GM23338 (cell line): Measurements from ENCODE around the gene CADM4. TPM values are rescaled to one million over a fixed set of nuclear protein-coding genes. Genes with fewer than 3 reads are reported as not detected.
A peak's percentile ranks its signal among the peaks of the same experiment; 100 is the strongest.

Experiments used
- ATAC-seq: fragments of 200-7000 bp; cut with Tn5 transposase; 3 replicates; pipeline ENCODE4 v1.9.1; 2020
- DNase-seq: peaks from one replicate; pipeline ENCODE4 v3.0.0-alpha.2; 2015; ENCODE audit warnings: low spot score
- H2AFZ ChIP-seq: fragments of 200-600 bp; sonication (generic); 2 replicates; pipeline ENCODE4 v1.8.0; 2016; ENCODE audit warnings: antibody characterized with exemption, mild to moderate bottlenecking, moderate library complexity
- H3F3A ChIP-seq: fragments of 200-600 bp; sonication (generic); replicated peaks from 2 replicates; pipeline ENCODE4 v1.8.0; 2017; ENCODE audit warnings: antibody characterized with exemption, mixed run types, low read depth
- H3K27ac ChIP-seq: fragments of 200-600 bp; sonication (generic); 2 replicates; pipeline ENCODE4 v1.6.1; 2016; ENCODE audit warnings: low read depth
- H3K27me3 ChIP-seq: fragments of 200-600 bp; sonication (generic); 2 replicates; pipeline ENCODE4 v1.8.0; 2016; ENCODE audit warnings: mild to moderate bottlenecking, mixed run types, moderate library complexity; ENCODE audit not compliant: insufficient read depth
- H3K36me3 ChIP-seq: fragments of 200-600 bp; sonication (generic); 2 replicates; pipeline ENCODE4 v1.8.0; 2016; ENCODE audit warnings: mild to moderate bottlenecking; ENCODE audit not compliant: insufficient read depth
- H3K4me1 ChIP-seq: fragments of 200-600 bp; sonication (generic); 2 replicates; pipeline ENCODE4 v1.8.0; 2016; ENCODE audit warnings: mild to moderate bottlenecking, moderate library complexity; ENCODE audit not compliant: insufficient read depth
- H3K4me2 ChIP-seq: fragments of 200-600 bp; sonication (generic); 2 replicates; pipeline ENCODE4 v1.7.1; 2017; ENCODE audit warnings: mixed run types
- H3K4me3 ChIP-seq: fragments of 200-600 bp; sonication (generic); 2 replicates; pipeline ENCODE4 v1.6.1; 2016; ENCODE audit warnings: mixed run types
- H3K79me2 ChIP-seq: fragments of 200-600 bp; sonication (generic); replicated peaks from 2 replicates; pipeline ENCODE4 v1.8.0; 2017; ENCODE audit warnings: mild to moderate bottlenecking; ENCODE audit not compliant: insufficient read depth
- H3K9me2 ChIP-seq: fragments of 200-600 bp; sonication (generic); 2 replicates; pipeline ENCODE4 v1.8.0; 2017; ENCODE audit not compliant: insufficient read depth
- H4K20me1 ChIP-seq: fragments of 200-600 bp; sonication (generic); replicated peaks from 2 replicates; pipeline ENCODE4 v1.8.0; 2017; ENCODE audit warnings: mild to moderate bottlenecking; ENCODE audit not compliant: insufficient read depth
- H3K27ac Mint-ChIP-seq: 2 replicates; pipeline ENCODE4 v1.8.0; 2020; ENCODE audit warnings: inconsistent platforms, mild to moderate bottlenecking, moderate library complexity, mixed read lengths
- H3K27me3 Mint-ChIP-seq: 3 replicates; pipeline ENCODE4 v1.8.0; 2022; ENCODE audit warnings: low read depth, mild to moderate bottlenecking, moderate library complexity, mixed read lengths, inconsistent platforms; ENCODE audit not compliant: insufficient read depth, poor library complexity
- H3K36me3 Mint-ChIP-seq: 3 replicates; pipeline ENCODE4 v1.8.0; 2021; ENCODE audit warnings: low read depth, mild to moderate bottlenecking, inconsistent platforms, moderate library complexity, mixed read lengths
- H3K4me1 Mint-ChIP-seq: 3 replicates; pipeline ENCODE4 v1.8.0; 2020; ENCODE audit warnings: mild to moderate bottlenecking, inconsistent platforms, mixed read lengths
- H3K4me3 Mint-ChIP-seq: 3 replicates; pipeline ENCODE4 v1.8.0; 2021; ENCODE audit warnings: moderate library complexity, mild to moderate bottlenecking, inconsistent platforms, mixed read lengths
- H3K9me3 Mint-ChIP-seq: 3 replicates; pipeline ENCODE4 v1.8.0; 2020; ENCODE audit warnings: moderate library complexity, mild to moderate bottlenecking, inconsistent platforms, mixed read lengths
- CREB1 ChIP-seq: fragments of 250-450 bp; sonication (Bioruptor Pico); IDR thresholded peaks from 2 replicates; pipeline ENCODE4 v1.5.0; 2020; ENCODE audit warnings: low read depth, mild to moderate bottlenecking, moderate library complexity
- EZH2 ChIP-seq: fragments of 200-600 bp; sonication (generic); IDR thresholded peaks from one replicate; pipeline ENCODE4 v1.8.0; 2017; ENCODE audit warnings: antibody characterized with exemption, mild to moderate bottlenecking, low read depth; ENCODE audit not compliant: unreplicated experiment
- EZH2phosphoT487 ChIP-seq: fragments of 200-600 bp; sonication (generic); IDR thresholded peaks from one replicate; pipeline ENCODE4 v1.8.1; 2018; ENCODE audit warnings: antibody characterized with exemption; ENCODE audit not compliant: unreplicated experiment
- NANOG ChIP-seq: IDR thresholded peaks from 2 replicates; pipeline ENCODE4 v1.6.1; 2016; ENCODE audit warnings: antibody characterized with exemption, borderline replicate concordance
- POLR2AphosphoS5 ChIP-seq: IDR thresholded peaks from 2 replicates; pipeline ENCODE4 v1.6.1; 2016; ENCODE audit warnings: antibody characterized with exemption, low read depth
- STAT1 ChIP-seq: IDR thresholded peaks from one replicate; pipeline ENCODE4 v1.6.1; 2016; ENCODE audit warnings: antibody characterized with exemption; ENCODE audit not compliant: unreplicated experiment
- ZNF331 ChIP-seq: fragments of 250-450 bp; sonication (Bioruptor Pico); IDR thresholded peaks from 2 replicates; pipeline ENCODE4 v1.5.0; 2020; ENCODE audit warnings: low read depth, mild to moderate bottlenecking, moderate library complexity
- polyA plus RNA-seq: library from polyadenylated mRNA; unstranded; fragments of >200 nt; fragmentation: Nextera tagmentation; extraction: Ambion mirVana; gene quantifications from 2 replicates; pipeline ENCODE4 v1.2.1, GENCODE V29; 2016
- total RNA-seq: library from RNA; depleted of rRNA; stranded (reverse); fragments of >200 nt; shearing (Covaris generic); gene quantifications from 2 replicates; pipeline ENCODE4 v1.2.3, GENCODE V29; 2014
- TF ChIP-seq, protein P1 (sequence below): fragments of 250-450 bp; sonication (Bioruptor Pico); IDR thresholded peaks from 2 replicates; pipeline ENCODE4 v1.5.0; 2020; ENCODE audit warnings: mild to moderate bottlenecking, moderate library complexity
- TF ChIP-seq, protein P2 (sequence below): IDR thresholded peaks from one replicate; pipeline ENCODE4 v1.6.1; 2018; ENCODE audit warnings: antibody characterized with exemption; ENCODE audit not compliant: unreplicated experiment
- TF ChIP-seq, protein P3 (sequence below): IDR thresholded peaks from 2 replicates; pipeline ENCODE4 v1.6.1; 2016; ENCODE audit warnings: antibody characterized with exemption

The CADM4 gene
- total and polyA plus RNA-seq, 2 experiments from 2014 or later = 3.7 to 21.2 TPM

DNA sequence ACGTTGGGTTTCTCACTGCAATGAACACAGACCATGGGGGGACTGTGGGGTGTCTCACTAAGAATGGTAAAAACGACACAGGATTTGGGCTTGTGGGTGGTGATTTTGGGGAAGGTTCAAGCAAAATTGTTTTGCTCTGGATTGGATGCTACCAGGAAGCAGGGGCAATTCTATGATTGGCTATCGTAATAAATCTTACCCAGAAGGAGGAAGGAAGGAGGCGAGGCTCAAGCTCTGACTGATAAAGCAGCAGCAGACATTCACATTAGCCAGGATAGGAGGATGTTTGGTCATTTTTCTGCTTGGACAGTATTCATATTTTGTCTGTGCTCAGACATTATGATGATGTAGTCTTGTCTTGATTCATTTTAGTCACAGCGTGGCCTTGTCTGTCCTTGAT lies 41.8 kb downstream of the CADM4 start:
- Histone ChIP-seq H4K20me1 (peaks cover 8% of the 10 kb centered on the region; the same call in 1 of the 2 replicates), H3K4me3 (peak overlapping the region; percentile 76; the same call in 1 of the 2 replicates)

More for the DNA sequence above, 41.8 kb downstream of the CADM4 start:
- Histone ChIP-seq H3K36me3 (peaks cover 8% of the 10 kb centered on the region; the same call in 1 of the 2 replicates), H3F3A (0 out of 2 replicates have a peak, but pooled peaks cover 11% of the 10 kb centered on the region), H3K9me2 (no peaks in the 10 kb centered on the region), H3K79me2 (peaks cover 23% of the 10 kb centered on the region), H2AFZ (no peak overlapping the region), H3K4me2 (peak overlapping the region; percentile 93; the same call in 1 of the 2 replicates), H3K27me3 (no peaks in the 10 kb centered on the region), H3K27ac (no peak overlapping the region), H3K4me1 (peaks cover 10% of the 10 kb centered on the region)
- H3K4me1 Mint-ChIP-seq = peaks cover 19% of the 10 kb centered on the region
- peak overlapping the region; percentile 98 for H3K4me3 Mint-ChIP-seq
- H3K9me3 Mint-ChIP-seq = peaks cover 2% of the 10 kb centered on the region; the same call in 2 of the 3 replicates
- H3K36me3 Mint-ChIP-seq = peaks cover 15% of the 10 kb centered on the region
- TF ChIP-seq STAT1 (no peak), EZH2 (no peak), ZNF331 (CRISPR knock-in tag) (no peak), NANOG (no peak), POLR2AphosphoS5 (no peak), EZH2phosphoT487 (no peak), CREB1 (CRISPR knock-in tag) (no peak)
- TF ChIP-seq, protein P1, sequence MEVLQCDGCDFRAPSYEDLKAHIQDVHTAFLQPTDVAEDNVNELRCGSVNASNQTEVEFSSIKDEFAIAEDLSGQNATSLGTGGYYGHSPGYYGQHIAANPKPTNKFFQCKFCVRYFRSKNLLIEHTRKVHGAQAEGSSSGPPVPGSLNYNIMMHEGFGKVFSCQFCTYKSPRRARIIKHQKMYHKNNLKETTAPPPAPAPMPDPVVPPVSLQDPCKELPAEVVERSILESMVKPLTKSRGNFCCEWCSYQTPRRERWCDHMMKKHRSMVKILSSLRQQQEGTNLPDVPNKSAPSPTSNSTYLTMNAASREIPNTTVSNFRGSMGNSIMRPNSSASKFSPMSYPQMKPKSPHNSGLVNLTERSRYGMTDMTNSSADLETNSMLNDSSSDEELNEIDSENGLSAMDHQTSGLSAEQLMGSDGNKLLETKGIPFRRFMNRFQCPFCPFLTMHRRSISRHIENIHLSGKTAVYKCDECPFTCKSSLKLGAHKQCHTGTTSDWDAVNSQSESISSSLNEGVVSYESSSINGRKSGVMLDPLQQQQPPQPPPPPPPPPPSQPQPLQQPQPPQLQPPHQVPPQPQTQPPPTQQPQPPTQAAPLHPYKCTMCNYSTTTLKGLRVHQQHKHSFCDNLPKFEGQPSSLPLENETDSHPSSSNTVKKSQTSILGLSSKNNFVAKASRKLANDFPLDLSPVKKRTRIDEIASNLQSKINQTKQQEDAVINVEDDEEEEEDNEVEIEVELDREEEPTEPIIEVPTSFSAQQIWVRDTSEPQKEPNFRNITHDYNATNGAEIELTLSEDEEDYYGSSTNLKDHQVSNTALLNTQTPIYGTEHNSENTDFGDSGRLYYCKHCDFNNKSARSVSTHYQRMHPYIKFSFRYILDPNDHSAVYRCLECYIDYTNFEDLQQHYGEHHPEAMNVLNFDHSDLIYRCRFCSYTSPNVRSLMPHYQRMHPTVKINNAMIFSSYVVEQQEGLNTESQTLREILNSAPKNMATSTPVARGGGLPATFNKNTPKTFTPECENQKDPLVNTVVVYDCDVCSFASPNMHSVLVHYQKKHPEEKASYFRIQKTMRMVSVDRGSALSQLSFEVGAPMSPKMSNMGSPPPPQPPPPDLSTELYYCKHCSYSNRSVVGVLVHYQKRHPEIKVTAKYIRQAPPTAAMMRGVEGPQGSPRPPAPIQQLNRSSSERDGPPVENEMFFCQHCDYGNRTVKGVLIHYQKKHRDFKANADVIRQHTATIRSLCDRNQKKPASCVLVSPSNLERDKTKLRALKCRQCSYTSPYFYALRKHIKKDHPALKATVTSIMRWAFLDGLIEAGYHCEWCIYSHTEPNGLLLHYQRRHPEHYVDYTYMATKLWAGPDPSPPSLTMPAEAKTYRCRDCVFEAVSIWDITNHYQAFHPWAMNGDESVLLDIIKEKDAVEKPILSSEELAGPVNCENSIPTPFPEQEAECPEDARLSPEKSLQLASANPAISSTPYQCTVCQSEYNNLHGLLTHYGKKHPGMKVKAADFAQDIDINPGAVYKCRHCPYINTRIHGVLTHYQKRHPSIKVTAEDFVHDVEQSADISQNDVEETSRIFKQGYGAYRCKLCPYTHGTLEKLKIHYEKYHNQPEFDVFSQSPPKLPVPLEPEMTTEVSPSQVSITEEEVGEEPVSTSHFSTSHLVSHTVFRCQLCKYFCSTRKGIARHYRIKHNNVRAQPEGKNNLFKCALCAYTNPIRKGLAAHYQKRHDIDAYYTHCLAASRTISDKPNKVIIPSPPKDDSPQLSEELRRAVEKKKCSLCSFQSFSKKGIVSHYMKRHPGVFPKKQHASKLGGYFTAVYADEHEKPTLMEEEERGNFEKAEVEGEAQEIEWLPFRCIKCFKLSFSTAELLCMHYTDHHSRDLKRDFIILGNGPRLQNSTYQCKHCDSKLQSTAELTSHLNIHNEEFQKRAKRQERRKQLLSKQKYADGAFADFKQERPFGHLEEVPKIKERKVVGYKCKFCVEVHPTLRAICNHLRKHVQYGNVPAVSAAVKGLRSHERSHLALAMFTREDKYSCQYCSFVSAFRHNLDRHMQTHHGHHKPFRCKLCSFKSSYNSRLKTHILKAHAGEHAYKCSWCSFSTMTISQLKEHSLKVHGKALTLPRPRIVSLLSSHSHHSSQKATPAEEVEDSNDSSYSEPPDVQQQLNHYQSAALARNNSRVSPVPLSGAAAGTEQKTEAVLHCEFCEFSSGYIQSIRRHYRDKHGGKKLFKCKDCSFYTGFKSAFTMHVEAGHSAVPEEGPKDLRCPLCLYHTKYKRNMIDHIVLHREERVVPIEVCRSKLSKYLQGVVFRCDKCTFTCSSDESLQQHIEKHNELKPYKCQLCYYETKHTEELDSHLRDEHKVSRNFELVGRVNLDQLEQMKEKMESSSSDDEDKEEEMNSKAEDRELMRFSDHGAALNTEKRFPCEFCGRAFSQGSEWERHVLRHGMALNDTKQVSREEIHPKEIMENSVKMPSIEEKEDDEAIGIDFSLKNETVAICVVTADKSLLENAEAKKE (CRISPR knock-in tag) = no peak
- TF ChIP-seq, protein P2, sequence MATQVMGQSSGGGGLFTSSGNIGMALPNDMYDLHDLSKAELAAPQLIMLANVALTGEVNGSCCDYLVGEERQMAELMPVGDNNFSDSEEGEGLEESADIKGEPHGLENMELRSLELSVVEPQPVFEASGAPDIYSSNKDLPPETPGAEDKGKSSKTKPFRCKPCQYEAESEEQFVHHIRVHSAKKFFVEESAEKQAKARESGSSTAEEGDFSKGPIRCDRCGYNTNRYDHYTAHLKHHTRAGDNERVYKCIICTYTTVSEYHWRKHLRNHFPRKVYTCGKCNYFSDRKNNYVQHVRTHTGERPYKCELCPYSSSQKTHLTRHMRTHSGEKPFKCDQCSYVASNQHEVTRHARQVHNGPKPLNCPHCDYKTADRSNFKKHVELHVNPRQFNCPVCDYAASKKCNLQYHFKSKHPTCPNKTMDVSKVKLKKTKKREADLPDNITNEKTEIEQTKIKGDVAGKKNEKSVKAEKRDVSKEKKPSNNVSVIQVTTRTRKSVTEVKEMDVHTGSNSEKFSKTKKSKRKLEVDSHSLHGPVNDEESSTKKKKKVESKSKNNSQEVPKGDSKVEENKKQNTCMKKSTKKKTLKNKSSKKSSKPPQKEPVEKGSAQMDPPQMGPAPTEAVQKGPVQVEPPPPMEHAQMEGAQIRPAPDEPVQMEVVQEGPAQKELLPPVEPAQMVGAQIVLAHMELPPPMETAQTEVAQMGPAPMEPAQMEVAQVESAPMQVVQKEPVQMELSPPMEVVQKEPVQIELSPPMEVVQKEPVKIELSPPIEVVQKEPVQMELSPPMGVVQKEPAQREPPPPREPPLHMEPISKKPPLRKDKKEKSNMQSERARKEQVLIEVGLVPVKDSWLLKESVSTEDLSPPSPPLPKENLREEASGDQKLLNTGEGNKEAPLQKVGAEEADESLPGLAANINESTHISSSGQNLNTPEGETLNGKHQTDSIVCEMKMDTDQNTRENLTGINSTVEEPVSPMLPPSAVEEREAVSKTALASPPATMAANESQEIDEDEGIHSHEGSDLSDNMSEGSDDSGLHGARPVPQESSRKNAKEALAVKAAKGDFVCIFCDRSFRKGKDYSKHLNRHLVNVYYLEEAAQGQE = no peak
- TF ChIP-seq, protein P3, sequence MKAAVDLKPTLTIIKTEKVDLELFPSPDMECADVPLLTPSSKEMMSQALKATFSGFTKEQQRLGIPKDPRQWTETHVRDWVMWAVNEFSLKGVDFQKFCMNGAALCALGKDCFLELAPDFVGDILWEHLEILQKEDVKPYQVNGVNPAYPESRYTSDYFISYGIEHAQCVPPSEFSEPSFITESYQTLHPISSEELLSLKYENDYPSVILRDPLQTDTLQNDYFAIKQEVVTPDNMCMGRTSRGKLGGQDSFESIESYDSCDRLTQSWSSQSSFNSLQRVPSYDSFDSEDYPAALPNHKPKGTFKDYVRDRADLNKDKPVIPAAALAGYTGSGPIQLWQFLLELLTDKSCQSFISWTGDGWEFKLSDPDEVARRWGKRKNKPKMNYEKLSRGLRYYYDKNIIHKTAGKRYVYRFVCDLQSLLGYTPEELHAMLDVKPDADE = no peak
- no peak overlapping the region for H3K27ac Mint-ChIP-seq
- peaks cover 14% of the 10 kb centered on the region for H3K27me3 Mint-ChIP-seq
- DNase-seq (no peak), ATAC-seq (no peak)
